HuH-7 (cell line): Measurements from ENCODE around the gene LRP3.
"Not testable (repeated sequence)": the region's sequence is repeated elsewhere in the genome, so short reads cannot be mapped to it uniquely, and the experiment has no call there.

Experiments used
- DNase-seq: peaks from one replicate; pipeline ENCODE4 v3.0.0; 2011; ENCODE audit warnings: low spot score

The LRP3 gene

DNA sequence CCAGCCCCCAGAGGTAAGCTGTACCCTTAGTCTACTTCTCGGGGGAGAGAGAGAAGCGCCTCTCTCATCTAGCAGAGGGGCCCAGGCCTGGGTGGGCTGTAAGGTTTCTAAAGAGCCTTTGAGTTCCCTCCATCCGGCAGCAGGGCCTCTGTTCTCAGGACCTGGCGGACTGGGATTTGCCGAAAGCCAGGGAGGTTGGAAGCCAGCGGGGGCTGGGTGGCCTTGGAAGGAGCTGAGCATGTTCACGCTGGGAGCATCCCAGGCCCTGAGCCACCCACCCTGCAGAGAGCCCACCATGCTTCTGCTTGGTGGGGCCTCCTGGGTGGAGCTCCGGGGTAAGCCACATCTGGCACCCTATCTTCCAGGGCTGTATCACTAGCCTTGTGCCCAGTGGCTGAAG is 23.8 kb downstream of the LRP3 start:
- no peak for DNase-seq

DNA sequence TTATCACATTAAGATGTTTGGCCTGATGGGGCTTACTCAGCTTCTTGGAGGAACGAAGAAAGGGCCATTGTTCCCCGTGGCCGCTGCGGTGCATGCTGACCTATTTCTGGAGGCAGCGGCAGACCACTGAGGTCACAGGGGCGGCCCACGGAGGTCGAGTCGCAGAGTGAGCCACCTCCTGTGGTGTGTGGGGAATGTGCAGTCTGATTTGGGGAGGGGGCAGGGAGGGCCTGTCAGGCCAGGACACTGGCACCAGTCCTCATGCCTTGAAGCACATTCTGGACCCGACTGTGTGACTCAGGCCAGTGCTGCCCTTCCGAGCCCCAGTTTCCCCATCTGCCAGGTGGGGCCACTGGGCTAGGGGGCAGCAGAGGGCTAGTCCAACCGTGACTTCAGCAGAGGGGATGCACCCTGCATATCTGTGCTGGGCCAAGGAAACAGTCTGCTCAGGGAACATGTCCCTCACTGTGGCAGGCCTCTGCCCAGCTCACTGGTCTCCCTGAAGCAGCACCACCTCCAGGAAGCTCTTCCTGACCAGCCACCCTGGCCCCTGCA is 25.2 kb downstream of the LRP3 start:
- DNase-seq: no peak

DNA sequence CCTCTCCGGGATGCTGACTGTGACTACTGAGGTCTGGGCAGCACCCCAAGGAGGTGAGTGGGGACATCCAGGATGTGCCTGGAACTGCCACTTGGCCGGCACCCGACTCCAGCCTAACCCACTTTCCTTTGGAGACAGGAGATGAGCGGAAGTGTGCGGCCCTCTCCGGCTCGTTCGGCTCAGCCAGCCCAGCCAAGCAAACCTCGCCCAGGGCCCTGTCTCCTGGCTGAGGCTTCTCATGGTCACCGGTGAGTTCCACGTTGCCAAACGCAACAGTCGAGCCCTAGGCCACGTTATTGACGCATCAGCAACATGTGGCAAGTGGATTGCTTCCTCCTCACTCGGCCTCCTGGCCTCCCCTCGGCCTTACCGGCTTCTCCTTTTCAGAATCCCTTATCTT is 26.0 kb downstream of the LRP3 start:
- no peak for DNase-seq

DNA sequence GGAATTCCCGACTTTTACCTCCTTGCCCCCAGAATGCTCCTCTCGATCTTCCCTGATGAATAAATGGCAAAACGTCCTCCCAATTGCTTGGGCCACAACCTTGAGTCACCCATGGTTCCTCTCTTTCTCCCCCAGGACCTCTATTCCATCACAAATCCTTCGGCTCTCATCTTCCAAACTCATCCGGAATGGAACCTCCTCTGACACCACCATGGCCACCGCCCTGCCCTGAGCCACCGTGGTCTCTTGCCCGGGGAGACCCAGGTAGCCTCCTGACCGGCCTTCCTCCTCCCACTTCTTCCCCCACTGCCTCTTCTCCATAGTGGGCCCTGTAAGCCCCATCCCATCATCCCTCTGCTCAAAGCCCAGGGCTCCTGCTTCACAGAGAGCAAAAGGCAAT is 26.6 kb downstream of the LRP3 start:
- no peak for DNase-seq

DNA sequence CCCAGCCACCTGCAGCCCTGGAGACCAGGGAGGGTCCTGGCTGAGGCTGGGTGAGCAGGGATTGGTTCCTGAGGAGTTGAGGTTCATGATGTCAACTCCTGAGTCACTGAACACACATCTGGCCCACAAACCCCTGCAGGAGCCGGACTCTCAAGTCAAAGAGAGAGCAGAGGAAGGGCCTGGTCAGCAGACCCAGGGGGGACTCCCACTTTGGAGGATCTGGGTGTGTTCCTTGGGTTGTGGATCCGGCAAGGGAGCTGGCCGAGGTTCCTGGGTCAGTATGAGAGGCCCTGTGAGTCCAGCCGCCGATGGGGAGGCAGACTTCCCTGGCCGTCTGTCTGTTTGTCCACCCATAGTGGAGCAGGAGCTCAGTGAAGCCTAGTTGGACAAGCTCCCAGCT is 27.5 kb downstream of the LRP3 start:
- DNase-seq: no peak

DNA sequence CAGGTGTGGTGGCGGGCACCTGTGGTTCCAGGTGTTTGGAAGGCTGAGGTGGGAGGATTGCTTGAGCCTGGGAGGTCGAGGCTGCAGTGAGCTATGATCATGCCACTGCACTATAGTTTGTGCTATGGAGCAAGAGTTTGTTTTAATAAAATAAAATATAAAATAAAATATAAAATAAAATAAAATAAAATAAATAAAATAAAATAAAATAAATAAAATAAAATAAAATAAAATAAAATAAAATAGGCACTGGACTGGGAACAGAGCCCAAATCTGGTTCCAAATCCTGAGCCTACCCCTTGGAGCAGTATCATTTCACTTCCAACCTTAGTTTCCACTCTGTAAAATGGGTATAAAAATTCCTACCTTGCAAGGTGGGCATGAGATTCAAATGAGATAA is 28.1 kb downstream of the LRP3 start:
- DNase-seq: not testable (repeated sequence)

DNA sequence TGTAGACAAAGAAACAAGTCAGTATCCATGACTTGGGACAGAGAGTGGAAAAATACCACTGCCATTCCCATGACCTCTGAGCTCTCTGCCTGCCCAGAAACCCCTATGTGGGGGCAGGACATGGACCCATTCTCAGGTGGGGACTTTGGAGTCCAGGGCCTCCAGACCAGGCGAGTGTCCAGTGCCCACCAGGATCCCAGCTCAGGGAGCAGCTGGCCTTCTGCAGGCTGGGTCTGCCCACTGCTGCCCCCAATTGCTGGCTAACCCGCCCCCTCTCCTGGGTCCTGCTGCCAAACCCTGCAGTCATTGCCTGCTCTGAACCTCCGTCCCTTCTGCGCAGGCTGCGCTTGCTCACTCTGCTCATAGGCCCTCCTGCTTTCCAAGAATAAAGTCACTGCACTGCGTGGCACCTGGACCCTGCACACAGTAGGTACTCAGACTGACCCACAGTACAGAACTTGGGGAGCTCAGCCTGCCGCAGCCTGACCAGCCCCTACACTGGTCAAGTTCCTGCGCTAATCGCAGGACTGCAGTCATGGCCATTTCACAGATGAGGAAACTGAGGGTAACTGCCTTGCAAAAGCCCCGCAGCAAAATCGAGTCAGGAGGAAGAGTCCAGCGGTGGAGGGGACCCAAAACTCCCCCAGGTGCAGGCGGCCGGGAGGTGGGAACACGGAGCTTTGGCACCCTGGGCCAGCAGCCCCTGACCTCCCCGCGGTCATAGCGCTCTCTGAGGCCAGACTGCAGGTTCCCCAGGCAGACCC is 30.7 kb downstream of the LRP3 start:
- no peak for DNase-seq

DNA sequence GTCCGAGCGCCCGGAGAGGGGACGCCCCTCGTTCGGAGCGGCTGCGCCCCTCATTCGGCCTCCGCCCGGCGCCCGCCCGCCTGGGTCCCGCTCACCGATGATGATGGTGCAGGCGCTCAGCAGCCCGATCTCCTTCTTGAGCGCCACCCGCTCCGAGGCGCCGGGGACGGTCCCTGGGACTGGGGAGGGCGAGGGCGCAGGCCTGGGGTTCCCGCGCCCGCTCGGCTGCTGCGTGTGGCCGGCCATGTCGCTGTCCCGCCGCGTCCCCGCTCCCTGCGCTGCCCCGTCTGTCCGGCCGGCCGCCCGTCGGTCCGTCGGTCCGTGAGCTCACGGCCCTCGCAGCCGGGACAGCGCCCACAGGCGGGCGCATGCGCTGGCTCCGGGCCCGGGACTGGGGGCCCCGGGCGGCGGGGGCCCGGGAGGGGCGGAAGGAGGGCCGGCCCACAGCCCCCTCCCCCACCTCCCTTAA is 31.4 kb downstream of the LRP3 start, which contains the start of gene SLC7A10:
Gene SLC7A10 (minus strand): TSS at position 393 of the 469 bp plus-strand sequence. CDS start 147 bp downstream, at position 246.
- peak; percentile 84 for DNase-seq

DNA sequence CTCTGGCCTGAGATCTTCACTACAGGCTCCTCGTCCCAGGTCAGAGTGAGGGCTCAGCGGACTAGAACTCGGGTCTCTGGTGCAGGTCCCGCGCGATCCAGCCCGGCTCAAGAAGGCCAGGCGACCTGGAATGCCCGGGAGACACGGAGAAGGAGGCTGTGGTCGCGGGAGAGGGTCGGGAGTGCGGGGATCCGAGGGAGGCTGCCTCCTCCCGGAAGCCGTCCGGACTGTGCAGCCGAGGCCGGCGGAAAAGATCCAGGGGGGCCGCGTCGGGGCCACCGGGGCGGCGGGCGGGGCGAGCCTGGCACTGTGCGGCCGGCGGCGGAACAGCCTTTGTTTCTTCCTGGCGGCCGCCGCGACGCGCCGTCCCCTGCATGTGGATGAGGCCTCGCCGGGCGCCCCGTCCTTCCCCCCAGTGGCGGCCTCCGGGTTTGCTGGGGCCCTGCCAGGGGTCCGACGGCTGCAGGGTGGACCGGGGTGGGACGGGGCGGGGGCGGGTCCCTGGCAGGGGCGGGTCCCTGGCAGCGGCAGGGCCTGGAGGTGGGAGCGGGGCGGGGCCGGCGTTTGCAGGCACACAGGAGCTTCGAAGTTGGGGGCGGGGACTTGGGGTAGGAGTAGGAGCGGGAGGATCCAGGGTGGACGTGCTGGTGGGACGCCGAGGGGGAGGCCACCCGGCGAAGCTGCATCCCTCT is 32.6 kb downstream of the LRP3 start:
- DNase-seq: peak; percentile 90

DNA sequence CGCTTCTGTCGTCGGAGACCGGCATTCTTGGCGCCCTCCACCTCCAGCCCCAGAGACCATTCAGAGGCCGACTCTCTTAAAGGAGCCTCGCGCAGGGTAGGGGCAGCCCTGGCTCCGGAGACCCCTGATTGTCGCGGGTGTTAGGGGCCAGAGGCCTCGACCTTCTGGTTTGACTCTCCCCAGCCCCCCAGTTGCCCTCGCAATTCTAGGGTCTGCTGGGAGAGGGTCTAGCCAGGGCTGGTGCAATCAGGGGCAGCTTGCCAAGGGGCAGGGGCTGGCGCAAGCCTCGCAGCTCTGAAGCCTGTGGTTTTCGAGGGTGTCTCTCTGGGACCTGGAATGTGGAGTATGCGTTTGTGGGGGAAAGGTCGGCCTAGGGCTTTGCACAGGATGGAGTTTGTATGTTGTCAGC is 33.1 kb downstream of the LRP3 start:
- DNase-seq: no peak

DNA sequence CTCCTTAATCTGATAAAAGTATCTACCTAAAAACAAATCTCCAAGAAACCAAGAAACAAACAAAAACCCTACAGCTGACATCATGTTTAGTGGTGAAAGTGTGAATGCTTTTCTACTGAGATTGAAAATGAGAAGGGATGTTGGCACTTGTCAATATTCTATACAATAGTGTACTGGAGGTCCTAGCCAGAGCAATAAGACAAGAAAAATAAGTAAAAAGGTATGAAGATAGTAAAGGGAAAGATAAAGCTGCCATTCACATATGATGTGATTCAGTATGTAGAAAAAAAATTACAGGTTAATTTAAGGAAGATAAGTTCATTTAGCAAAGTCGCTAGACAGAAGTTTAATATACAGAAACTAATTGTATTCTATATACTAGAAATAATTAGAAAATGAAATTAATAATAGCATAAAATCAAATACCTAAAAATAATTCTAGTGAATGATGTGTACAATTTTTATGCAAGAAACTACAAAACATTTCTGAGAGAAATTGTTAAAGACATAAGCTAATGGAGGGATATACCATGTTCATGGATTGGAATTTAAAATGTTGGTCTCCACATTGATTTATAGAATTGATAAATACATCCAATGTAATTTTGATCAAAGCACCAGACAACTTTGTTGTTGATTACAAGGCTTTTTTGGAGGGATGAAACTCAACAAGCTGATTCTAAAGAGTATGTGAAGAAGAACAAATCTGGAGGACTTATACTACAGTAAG is 33.9 kb downstream of the LRP3 start:
- no peak for DNase-seq

DNA sequence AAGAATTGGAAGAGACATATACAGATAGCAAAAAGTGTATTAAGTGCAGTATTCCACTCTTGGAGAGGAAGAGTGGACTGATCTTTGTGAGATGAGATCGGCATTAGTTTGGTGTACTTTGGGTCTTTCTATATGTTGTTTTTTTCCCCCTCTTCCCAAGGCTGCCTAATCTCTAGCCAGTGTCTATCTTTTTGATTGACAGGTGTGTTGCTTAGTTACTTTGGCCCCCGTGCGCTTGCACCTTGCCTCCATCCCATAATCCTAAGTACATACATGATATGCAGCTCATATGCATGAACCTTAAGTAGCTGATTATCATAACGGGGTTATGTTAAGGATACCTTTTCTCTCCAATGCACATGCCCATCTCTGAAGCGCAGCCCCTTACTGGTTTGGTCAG is 35.8 kb downstream of the LRP3 start:
- no peak for DNase-seq

DNA sequence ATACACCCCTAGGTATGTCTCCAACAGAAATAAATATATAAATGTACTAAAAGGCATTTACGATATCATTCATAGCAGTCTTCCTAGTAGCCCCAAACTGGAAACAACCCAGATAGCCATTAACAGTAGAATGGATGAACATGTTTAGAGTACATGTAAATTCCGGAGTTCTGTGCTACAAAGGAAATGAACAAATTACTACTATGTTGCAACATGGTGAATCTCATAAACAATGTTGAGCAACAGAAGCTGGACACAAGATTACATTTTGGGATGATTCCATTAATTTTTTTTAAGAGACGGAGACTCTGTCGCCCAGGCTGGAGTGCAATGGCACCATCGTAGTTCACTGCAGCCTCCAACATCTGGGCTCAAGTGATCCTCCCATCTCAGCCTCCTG is 37.4 kb downstream of the LRP3 start:
- DNase-seq: no peak

DNA sequence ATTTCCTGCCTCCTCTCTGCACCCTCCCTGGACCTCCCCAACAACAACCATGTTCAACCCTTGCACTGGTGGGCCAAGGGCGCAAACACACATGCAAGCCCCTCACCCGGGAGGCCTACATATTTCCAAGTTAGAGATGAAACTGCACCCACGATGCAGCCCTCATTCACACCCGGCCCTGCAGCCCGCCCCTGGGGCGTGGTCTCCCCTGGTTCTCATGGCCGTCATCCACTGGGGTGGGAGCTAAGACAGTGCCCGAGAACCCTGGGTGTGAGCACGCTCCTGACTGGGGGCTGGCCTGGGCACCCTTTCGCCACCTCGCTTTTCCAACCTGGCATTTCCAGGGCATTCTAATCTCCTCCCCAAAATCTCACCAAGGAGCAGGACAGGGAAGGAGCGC is 38.5 kb downstream of the LRP3 start:
- no peak for DNase-seq

DNA sequence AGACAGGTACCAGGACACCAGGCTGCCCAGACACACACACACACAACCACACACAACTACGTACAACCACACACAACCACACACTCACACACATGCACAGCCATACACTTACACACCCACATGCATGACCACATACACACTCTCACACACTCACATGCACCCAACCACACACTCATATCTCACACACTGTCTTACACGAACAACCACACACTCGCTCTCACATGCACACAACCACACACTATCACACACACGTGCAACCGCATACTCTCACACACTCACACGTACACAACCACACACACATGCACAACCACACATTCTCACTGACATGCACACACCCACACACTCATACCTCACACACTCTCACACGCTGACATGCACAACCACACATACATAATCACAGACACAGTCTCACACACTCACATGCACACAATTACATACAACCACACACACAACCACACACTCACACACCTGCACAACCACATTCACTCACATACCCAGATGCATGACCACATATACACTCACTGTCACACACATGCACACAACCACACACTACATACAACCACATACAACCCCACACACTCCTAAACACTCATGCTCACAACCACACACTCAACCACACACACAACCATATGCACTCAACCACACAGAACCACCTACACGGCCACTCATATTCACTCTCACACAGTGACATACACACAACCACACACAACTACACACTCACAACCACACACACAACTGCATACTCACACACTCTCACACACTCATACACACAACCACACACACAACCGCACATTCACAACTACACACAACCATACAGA is 39.1 kb downstream of the LRP3 start:
- DNase-seq: no peak

DNA sequence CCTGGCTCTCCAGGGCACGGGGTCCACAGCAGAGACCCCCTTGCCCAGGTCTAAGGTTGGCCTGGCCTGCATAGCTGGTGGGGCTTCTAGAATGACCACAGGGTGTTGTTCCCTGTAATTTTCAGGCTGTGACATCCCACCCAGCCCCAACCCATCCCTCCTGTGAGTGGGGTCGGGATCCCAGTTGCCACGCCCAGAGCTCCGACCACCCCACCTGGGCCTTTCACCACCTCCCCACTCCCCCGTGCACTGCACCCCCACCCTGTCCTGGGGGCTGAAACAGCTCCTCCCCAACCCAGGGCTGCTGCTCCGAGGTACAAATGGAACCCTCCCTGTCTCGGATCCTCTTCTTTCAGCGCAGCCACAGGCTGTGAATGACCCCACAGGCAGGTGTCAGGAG is 40.0 kb downstream of the LRP3 start:
- DNase-seq: no peak

DNA sequence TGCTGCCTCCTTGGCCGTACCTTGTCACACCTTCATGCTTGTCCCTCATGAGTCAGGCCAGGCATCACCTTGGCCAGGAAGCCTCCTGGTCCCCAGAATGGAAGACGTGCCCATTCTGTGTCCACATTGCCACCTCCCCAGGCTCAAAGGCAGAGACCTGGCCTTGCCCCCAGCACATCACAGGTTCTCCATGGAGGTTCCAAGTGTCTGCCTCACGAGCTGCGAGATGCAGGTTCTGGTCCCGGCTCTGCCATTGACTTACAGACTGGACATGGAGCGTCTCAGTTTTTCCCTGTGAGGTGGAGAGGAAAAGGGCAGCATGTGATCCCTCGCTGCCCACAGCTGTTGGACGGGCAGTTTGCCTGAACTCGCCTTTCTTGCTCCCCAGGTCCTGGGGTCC is 40.6 kb downstream of the LRP3 start:
- no peak for DNase-seq

DNA sequence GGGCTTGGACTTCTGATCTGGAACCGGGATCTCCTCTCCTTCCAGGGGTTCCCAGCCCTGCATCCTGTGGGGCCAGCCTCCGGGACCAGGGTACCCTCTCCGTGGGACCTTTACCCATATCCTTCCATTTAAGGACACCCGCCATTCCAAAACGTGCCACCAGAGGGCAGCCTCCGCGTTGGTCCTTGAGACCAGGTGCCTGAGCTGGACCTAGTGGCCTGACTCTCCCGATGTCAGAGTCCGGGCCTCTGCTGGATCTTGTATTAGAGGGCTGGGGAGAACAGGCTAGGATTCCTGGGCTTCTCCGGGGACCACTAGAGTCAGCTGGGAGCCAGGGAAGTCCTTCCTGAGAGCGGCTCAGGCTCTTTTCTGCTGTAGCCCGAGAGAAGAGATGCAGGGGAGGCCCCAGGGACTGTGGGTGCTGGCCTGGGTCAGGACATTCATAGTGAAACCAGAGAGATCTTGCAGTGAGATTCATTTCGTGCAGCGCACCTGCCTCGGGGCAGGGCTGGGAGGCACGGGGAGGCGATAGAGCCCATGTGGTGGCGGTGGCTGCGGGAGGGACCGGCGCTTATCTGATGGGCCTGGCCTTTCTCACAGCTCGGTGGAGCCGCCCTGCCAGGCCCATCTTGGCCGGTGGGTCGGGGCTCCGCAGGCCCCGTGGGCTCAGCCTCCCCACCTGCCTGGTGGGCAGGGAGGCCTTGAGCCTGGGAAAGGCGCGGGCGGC is 41.3 kb downstream of the LRP3 start:
- peak; percentile 94 for DNase-seq

DNA sequence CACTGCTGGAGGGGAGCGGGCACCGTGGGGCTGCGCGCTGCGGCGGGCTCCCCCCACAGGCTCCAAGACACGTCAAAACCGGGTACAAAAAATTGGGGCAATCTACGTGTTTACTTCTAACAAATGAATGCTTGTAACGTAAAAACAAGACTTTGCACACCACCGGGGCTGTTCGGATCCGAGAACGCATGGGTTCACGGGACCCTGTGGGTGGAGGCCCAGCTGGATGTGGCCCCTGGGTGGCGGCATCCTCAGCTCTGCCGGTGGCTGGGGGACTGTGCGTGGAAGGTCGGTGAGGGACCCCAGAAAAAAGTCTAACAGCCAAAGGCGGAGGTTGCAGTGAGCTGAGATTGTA is 41.8 kb downstream of the LRP3 start:
- no peak for DNase-seq

DNA sequence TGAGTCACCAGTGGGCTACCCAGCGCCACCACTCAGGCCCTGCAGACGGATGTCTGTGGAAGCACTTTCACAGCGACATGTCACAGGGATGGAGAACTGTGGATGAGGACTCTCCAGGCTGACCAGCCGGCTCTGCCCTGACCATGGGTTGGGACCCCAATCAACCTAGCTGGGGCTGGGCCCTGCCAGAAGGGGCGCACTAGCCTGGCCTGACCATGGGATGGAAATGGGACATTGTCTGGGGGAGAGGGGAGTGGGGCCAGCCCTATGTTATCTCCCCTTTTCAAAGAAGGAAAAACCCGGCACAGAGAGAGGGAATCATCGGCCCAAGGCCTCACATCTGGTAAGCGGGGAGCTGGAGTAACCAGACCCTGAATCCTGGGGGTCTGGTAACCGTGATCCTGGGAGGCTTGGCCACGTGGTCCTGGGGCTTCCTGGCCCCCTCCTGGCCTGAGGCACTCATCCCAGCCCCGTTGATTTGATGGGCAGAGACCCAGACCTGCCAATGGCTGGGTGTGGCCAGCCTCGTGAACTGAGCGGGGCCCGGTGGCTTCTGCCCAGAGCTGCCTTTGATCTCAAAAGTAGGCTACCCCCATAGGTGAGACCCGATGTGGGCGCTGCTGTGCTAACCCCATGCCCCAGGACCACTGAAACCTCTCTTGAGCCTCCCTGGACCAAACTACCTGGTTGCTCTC is 42.7 kb downstream of the LRP3 start:
- DNase-seq: no peak
